D721Med (cell line): ENCODE results near the gene ENAH.

Source experiments
- DNase-seq: peaks from one replicate; pipeline ENCODE4 v3.0.0; 2011; ENCODE audit warnings: low spot score; ENCODE audit not compliant: insufficient read length
- FAIRE-seq: peaks from 2 replicates; lab custom pipeline; 2011; peaks lifted over from hg19 to GRCh38; lab: Jason Lieb, UNC
- TF ChIP-seq, protein P1 (sequence below): IDR thresholded peaks from 2 replicates; pipeline ENCODE4 v1.5.1; 2012; ENCODE audit warnings: mild to moderate bottlenecking, control low read depth; ENCODE audit not compliant: insufficient read depth; ENCODE audit errors: missing control alignments

ENAH gene

DNA sequence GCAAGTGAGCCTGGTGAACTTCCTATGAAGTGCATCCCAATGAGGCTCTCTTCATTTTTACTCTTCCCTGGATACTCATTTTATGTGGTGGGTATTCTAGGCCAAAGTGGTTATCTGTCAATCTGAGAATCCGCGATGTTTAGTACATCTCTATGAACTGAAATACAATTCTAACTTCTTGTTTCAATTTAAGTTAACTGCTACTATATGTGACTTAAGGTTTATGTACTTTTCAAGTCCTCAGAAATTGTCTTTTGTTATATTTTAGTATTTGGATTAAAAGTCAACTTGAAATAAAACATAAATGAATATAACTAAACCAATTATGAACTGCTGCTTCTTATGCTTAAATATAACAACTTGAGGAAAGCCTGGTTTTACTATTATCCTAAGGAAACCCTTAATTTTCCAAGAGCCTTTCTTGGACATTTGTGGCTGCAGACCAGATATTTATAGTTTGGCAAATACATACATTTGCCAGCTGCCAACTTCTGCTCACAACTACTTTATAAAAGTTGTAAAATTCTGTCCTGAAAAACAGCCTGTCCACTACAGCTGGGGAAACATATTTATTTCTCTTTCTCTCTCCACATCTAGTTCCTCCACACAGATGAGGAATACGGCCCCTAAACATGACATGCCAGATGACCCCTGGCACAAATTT is 60.4 kb downstream of the ENAH start:
- FAIRE-seq (peak; percentile 84), DNase-seq (no peak)
- TF ChIP-seq, protein P1, sequence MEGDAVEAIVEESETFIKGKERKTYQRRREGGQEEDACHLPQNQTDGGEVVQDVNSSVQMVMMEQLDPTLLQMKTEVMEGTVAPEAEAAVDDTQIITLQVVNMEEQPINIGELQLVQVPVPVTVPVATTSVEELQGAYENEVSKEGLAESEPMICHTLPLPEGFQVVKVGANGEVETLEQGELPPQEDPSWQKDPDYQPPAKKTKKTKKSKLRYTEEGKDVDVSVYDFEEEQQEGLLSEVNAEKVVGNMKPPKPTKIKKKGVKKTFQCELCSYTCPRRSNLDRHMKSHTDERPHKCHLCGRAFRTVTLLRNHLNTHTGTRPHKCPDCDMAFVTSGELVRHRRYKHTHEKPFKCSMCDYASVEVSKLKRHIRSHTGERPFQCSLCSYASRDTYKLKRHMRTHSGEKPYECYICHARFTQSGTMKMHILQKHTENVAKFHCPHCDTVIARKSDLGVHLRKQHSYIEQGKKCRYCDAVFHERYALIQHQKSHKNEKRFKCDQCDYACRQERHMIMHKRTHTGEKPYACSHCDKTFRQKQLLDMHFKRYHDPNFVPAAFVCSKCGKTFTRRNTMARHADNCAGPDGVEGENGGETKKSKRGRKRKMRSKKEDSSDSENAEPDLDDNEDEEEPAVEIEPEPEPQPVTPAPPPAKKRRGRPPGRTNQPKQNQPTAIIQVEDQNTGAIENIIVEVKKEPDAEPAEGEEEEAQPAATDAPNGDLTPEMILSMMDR: no peak

DNA sequence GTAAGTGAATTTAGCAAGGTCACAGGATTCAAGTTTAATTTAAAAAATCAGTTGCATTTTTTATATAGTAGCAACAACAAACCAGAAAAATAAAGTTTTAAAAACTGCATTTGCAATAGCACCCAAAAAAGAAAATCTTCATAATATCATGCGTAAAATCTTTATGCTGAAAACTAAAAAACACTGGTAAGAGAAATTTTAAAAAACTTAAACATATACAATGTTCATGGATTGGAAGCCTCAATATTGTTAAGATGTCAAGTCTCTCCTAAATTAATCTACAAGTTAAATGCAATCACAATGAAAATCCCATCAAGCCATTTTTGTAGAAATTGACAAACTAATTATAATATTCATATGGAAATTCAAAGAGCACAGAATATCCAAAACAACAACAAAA is 65.6 kb downstream of the ENAH start:
- no peak for FAIRE-seq
- no peak for DNase-seq
- TF ChIP-seq, protein P1: no peak

DNA sequence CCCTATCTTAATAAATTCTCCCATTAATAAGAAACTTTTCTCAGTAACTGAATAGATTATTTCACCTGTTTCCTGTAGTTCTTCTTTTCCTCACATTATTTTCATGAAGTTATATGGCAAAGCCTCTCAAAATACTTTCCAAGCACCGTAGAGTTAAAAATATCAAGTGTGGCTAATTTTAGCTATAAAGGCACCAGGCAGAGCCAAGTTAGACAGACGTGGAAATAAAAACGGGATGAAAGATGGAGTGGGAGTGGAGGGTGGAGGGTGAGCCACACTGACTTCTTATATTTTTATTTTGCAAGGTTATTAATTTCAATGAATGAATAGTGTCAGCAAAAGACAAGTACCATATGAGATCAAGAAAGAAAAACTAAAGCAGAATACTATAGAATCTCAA is 71.7 kb downstream of the ENAH start:
- TF ChIP-seq, protein P1: no peak
- DNase-seq: no peak
- no peak for FAIRE-seq

DNA sequence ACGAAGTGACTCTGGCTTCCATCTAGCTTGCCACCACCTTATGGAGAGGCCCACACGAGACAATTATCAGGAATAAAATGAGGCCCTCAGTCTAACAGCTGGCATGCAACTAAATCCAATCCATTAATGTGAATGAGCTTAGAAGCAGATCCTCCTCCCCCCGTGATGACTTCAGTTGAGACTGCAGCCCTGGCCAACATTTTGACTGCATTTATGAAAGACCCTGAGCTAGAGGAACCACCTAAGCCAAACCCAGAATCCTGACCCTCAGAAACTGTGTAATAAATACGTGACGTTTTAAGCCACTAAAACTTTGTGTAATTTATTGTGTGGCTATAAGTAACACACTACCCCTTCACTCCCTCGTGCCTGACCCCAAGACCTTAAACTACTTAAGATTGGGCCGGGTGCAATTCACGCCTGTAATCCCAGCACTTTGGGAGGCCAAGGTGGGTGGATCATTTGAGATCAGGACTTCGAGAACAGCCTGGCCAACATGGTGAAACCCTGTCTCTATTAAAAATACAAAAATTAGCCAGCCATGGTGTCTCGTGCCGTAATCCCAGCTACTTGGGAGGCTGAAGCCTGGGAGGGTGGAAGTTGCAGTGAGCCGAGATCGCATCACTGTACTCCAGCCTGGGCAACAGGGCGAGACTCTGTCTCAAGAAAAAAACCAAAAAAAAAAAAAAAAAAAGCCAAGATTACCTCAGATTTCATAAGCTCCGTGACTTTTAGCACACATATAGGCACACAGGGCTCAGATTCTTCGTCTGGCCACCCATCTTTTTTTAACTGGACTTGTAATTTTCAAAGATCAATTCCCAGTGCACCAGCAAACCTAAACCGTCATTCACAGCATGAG is 72.5 kb downstream of the ENAH start:
- DNase-seq (no peak), FAIRE-seq (peak; percentile 99)
- TF ChIP-seq, protein P1: no peak

DNA sequence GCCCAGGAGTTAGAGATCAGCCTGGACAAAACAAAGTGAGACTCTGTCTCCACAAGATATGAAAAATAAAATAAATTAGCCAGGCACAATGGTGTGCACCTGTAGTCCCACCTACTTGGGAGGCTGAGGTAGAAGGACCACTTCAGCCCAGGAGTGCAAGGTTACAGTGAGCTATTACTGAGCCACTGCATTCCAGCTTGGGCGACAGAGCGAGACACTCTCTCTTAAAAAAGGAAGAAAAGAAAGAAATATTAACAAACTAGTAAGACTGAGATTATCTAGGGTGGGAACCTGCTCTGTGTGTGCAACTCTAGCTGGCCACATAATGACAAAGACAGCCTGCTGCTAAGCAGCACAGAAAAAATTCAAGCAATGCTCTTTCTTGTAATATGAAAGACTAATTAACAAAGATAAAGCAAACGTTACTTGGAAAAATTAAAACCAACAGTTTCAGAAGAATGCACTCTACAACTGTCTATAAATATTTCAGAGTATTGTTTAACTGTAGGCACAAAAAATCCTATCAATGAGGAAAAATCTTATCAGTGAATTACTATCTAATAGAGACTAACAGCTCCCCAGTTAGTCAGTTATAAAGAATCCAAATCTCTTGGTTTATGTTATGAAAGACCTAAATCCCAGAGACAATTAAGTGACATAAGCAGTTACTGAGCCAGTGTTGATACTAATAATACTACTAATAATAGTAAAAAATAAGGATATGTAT is 74.5 kb downstream of the ENAH start:
- no peak for DNase-seq
- no peak for FAIRE-seq
- TF ChIP-seq, protein P1: no peak

DNA sequence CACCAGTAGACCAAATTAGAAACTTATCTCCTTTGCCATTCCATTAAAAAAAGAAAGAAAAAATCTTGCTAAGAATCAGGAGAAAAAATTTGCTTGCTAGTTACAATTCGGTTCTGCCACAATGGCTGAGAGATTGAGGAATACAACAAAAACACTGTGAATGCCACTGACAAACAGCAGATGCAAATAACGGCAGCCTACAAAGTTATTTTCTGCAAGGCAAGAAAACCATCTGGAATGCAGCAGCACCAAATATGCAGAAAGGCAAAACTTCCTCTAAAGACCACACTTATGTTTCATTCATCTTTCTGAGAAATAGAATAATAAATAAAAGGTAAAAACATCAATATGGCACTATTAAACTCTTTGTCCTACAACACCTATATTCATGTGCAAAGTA is 75.7 kb downstream of the ENAH start:
- DNase-seq: no peak
- TF ChIP-seq, protein P1: no peak
- no peak for FAIRE-seq
